A673 (cell line): ENCODE data around the gene CASP14. TPM values are rescaled to one million over a fixed set of nuclear protein-coding genes. Genes with fewer than 3 reads are reported as not detected.

Source experiments
- BruUV-seq: library from RNA; stranded (reverse); fragments of 400-500 nt; replicated peaks from 2 replicates; lab custom pipeline; 2021; lab: Mats Ljungman, UMichigan
- CTCF ChIA-PET: fragments of 300-600 bp; sonication (Branson Sonifier 250); formaldehyde crosslinking; loops from one replicate; lab custom pipeline; 2022; ENCODE audit warnings: antibody characterized with exemption; lab: Charles Lee
- POLR2A ChIA-PET: fragments of 300-600 bp; sonication (Branson Sonifier 250); formaldehyde crosslinking; loops from one replicate; lab custom pipeline; 2022; ENCODE audit warnings: antibody characterized with exemption; ENCODE audit not compliant: low non-redundant PET; lab: Charles Lee
- DNase-seq: peaks from one replicate; pipeline ENCODE4 v3.0.0-alpha.2; 2015; ENCODE audit warnings: low spot score
- H3K27ac ChIP-seq: fragments of 200-600 bp; sonication (generic); 2 replicates; pipeline ENCODE4 v1.5.1; 2016; ENCODE audit warnings: mixed run types, low read depth, mild to moderate bottlenecking, mixed read lengths, antibody characterized with exemption, low read length; ENCODE audit not compliant: poor library complexity, severe bottlenecking
- H3K27me3 ChIP-seq: fragments of 200-600 bp; sonication (generic); replicated peaks from 2 replicates; pipeline ENCODE4 v1.6.1; 2017; ENCODE audit warnings: mixed run types, low read depth, mild to moderate bottlenecking, mixed read lengths, antibody characterized with exemption, low read length; ENCODE audit not compliant: insufficient read depth, poor library complexity
- H3K36me3 ChIP-seq: fragments of 200-600 bp; sonication (generic); 2 replicates; pipeline ENCODE4 v1.6.1; 2016; ENCODE audit warnings: mixed run types, mild to moderate bottlenecking, mixed read lengths, antibody characterized with exemption, low read length; ENCODE audit not compliant: insufficient read depth, poor library complexity, severe bottlenecking
- H3K4me1 ChIP-seq: fragments of 200-600 bp; sonication (generic); 2 replicates; pipeline ENCODE4 v1.6.1; 2017; ENCODE audit warnings: mixed run types, mild to moderate bottlenecking, mixed read lengths, antibody characterized with exemption, low read length; ENCODE audit not compliant: insufficient read depth, poor library complexity, severe bottlenecking
- H3K4me3 ChIP-seq: fragments of 200-600 bp; sonication (generic); 2 replicates; pipeline ENCODE4 v1.5.1; 2016; ENCODE audit warnings: low read depth, mixed run types, mild to moderate bottlenecking, mixed read lengths, low read length; ENCODE audit not compliant: poor library complexity, severe bottlenecking
- H3K9me3 ChIP-seq: fragments of 200-600 bp; sonication (generic); 2 replicates; pipeline ENCODE4 v1.6.1; 2016; ENCODE audit warnings: mixed run types, low read depth, mild to moderate bottlenecking, mixed read lengths, antibody characterized with exemption, low read length; ENCODE audit not compliant: poor library complexity, severe bottlenecking
- EZH2 ChIP-seq: fragments of 200-600 bp; sonication (generic); IDR thresholded peaks from 2 replicates; pipeline ENCODE4 v1.6.1; 2017; ENCODE audit warnings: borderline replicate concordance, low read depth, mild to moderate bottlenecking, mixed read lengths, antibody characterized with exemption, low read length; ENCODE audit not compliant: poor library complexity, severe bottlenecking
- intact Hi-C: fragments of 100-400 bp; cut with micrococcal nuclease; formaldehyde crosslinking; loops from one replicate; pipeline ENCODE4 v1.10.0; 2022; ENCODE audit not compliant: unreplicated experiment
- total RNA-seq: library from RNA; stranded (reverse); gene quantifications from 2 replicates; pipeline ENCODE4 v1.2.3, GENCODE V29; 2021
- TF ChIP-seq, protein P1 (sequence below): fragments of 300-800, 200-600 bp; sonication (generic); conservative IDR thresholded peaks from 2 replicates; pipeline ENCODE4 v1.5.1; 2017; ENCODE audit warnings: low read depth, mild to moderate bottlenecking, antibody characterized with exemption, low read length, moderate library complexity, mixed read lengths

The CASP14 gene
- total RNA-seq, 1 experiment from 2014 or later, result not detected

DNA sequence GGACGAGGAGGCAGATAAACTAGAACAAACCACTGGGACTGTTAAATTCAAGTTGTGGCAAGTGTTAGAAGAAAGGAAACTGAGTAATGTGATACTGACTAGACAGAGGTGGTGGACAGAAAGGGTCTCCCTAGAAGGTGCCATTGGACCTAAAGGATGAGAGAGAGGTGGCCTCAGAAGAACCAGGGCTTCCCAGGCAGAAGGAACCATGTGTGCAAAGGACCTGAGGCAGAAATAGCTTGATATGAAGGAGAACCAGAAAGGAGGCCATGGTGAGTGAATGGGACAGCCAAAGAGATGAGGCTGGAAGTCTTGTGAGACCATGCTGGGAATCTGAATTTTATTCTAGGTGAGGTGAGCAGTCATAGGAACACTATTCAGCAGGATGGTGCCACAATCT is 55.1 kb downstream of the CASP14 start:
- peaks cover 12% of the 10 kb centered on the region for H3K9me3 ChIP-seq
- BruUV-seq, result no TSS peak
- TF ChIP-seq, protein P1, sequence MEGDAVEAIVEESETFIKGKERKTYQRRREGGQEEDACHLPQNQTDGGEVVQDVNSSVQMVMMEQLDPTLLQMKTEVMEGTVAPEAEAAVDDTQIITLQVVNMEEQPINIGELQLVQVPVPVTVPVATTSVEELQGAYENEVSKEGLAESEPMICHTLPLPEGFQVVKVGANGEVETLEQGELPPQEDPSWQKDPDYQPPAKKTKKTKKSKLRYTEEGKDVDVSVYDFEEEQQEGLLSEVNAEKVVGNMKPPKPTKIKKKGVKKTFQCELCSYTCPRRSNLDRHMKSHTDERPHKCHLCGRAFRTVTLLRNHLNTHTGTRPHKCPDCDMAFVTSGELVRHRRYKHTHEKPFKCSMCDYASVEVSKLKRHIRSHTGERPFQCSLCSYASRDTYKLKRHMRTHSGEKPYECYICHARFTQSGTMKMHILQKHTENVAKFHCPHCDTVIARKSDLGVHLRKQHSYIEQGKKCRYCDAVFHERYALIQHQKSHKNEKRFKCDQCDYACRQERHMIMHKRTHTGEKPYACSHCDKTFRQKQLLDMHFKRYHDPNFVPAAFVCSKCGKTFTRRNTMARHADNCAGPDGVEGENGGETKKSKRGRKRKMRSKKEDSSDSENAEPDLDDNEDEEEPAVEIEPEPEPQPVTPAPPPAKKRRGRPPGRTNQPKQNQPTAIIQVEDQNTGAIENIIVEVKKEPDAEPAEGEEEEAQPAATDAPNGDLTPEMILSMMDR, result no peak
- TF ChIP-seq EZH2, result no peak
- no peak for DNase-seq
- H3K27ac ChIP-seq, result no peak overlapping the region
- ChIA-PET POLR2A (no interaction called here), CTCF (no interaction called here)
- intact Hi-C loops, result no loop called here
- H3K4me3 ChIP-seq, result no peak overlapping the region
- no peaks in the 10 kb centered on the region for H3K27me3 ChIP-seq
- no peaks in the 10 kb centered on the region for H3K36me3 ChIP-seq
- H3K4me1 ChIP-seq, result peaks cover 8% of the 10 kb centered on the region

DNA sequence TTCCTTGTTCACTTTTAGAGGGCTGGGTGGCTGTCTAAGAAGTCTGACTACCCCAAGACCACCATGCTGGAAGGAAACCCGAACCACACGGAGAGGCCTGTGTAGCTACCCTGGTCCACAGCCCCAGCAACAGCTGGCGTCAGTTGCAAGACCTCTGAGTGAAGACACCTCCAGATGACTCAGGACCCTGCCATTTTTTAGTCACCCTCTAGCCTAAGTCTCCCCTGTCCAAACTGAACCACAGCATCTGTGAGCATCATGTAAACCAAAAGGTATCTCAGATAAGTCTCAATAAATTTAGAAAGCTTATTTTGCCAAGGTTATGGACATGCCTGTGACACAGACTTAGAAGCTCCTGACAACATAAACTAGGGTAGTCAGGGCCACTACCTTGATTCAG is 55.8 kb downstream of the CASP14 start:
- BruUV-seq, result no TSS peak
- intact Hi-C loops, result no loop called here
- Histone ChIP-seq H3K36me3 (no peaks in the 10 kb centered on the region), H3K27me3 (no peaks in the 10 kb centered on the region), H3K27ac (no peak overlapping the region), H3K4me3 (no peak overlapping the region), H3K9me3 (peaks cover 12% of the 10 kb centered on the region), H3K4me1 (peaks cover 8% of the 10 kb centered on the region)
- ChIA-PET POLR2A (no interaction called here), CTCF (interaction anchor here (0.7 kb wide), 1 partner anchor 22 kb away, joined by 3 read pairs; no protein-coding TSS in a partner anchor)
- no peak for DNase-seq
- no peak for TF ChIP-seq EZH2
- TF ChIP-seq, protein P1, result no peak

DNA sequence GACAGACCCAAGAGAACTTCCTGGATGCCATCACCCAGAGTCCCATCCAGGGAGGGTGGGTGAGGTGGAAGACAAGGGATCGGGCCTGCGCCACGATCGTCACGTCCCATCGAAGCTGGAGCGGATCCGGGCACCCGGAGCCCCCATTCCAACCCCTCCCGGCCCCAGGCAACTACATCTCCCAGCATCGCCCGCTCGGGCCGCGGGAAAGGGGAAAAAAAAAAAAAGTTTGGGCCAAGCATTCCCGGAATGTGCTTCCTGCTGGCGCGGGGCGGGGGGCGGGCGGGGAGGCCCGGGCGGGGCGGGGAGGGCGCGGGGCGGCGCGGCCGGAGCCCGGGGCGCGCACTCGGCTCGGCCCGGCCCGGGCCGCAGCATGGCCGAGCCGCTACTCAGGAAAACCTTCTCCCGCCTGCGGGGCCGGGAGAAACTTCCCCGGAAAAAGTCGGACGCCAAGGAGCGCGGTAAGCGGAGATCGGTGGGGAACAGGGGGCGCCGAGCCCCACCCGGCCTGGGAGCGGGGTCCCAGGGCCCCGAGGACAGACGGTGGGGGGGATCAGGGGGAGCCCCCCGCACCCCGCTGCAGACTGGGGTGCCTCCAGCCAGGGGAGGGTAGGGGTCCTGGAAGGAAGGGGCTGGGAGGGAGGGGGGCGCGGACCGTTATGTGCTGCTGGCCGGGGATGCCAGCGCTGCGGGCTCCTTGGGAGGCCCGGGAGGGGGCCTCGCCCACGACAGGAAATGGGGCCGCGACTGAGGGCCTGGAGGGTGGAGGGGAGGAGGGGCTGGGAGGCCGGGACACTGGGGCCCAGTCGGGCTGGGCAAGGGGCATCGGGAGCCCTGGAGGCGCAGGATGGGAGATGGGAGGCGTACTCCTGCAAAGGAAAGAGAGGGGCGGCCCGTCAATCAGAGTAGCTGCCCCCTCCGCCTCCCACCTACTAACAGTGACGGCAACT is 58.1 kb downstream of the CASP14 start, which contains the start of gene SYDE1:
Gene SYDE1, plus strand, starts transcription at position 341 of the 950 bp plus-strand sequence. Its CDS starts 33 bp downstream, at position 374.
- intact Hi-C loops, result no loop called here
- ChIA-PET POLR2A (no interaction called here), CTCF (no interaction called here)

More for the DNA sequence above, 58.1 kb downstream of the CASP14 start, which contains the start of gene SYDE1:
- no TSS peak for BruUV-seq
- peak; percentile 76 for DNase-seq
- H3K27me3 ChIP-seq, result no peaks in the 10 kb centered on the region
- peaks cover 17% of the 10 kb centered on the region for H3K36me3 ChIP-seq
- H3K4me3 ChIP-seq, result peak within 1 kb of the TSS; percentile 67
- peaks cover 8% of the 10 kb centered on the region for H3K4me1 ChIP-seq
- peak within 1 kb of the TSS; percentile 91 for H3K27ac ChIP-seq
- H3K9me3 ChIP-seq, result peaks cover 12% of the 10 kb centered on the region
- no peak for TF ChIP-seq EZH2
- TF ChIP-seq, protein P1, result no peak

Other genes starting within 250 kb of the CASP14 start
- not detected in 2 replicates for gene OR7A5, start 214.3 kb upstream of the CASP14 start, total RNA-seq
- gene OR7C1, start 214.3 kb upstream of the CASP14 start, total RNA-seq, result not detected in 2 replicates
- gene OR7A10, start 200.6 kb upstream of the CASP14 start, total RNA-seq, result not detected in 2 replicates
- not detected in 2 replicates for gene OR7A17, start 163.3 kb upstream of the CASP14 start, total RNA-seq
- gene OR7C2, start 108.0 kb upstream of the CASP14 start, total RNA-seq, result not detected in 2 replicates
- 0.26 TPM in 1 of 2 replicates, not detected in the other for gene SLC1A6, start 69.6 kb upstream of the CASP14 start, total RNA-seq
- gene OR1I1, start 32.7 kb downstream of the CASP14 start, total RNA-seq, result not detected in 2 replicates
- 30.1 and 32.3 TPM in 2 replicates for gene SYDE1, start 57.9 kb downstream of the CASP14 start, total RNA-seq
- 19.7 and 41.9 TPM in 2 replicates for gene NOTCH3, start 151.5 kb downstream of the CASP14 start, total RNA-seq
- 0.73 and 1.2 TPM in 2 replicates for gene EPHX3, start 183.0 kb downstream of the CASP14 start, total RNA-seq